ENCODE measurements around the gene ESYT2. TPM values are rescaled to one million over a fixed set of nuclear protein-coding genes. Genes with fewer than 3 reads are reported as not detected.

Gene ESYT2
- total and polyA plus RNA-seq, 4 donors: 30.6 to 172 (median 108) TPM

DNA sequence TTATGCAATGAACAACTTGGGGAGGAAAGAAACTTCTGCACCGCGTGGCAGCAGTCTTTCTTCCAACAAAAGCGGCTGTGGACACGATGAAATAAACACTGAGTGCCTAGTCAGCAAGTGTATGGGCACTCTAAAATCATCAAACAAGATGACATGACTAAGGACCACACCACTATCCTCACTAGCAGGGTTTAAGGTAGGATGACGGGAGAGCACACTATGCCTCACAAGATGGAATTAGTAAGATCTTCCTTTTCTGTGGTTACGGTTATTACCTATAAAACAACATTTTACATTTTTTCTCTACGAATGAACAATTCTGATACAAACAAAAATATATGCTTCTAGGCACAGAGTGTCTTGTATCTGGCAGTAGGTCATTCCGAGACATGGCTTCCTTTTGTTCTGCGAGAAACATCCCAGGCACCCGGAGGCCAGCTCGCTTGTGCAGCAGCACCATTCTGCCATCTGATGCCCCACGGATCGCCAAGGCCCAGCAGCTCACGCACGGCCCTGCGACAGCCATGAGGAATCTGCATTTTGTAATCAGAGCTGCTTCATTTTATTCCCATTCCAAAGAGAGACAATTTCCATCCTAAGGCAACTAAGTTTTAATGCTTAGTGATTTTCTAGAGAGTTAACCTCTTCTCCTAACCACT lies 70.6 kb downstream of the ESYT2 start:
- Histone ChIP-seq H3K36me3 (ENCODE audit: control insufficient read depth in 1 of 2, insufficient read depth in 2 of 2, low read length in 1 of 2) (peaks cover 2 to 15% of the 10 kb centered on the region in 2 donors), H3K9me3 (ENCODE audit: control insufficient read depth, low read length) (no peaks in the 10 kb centered on the region), H3K4me1 (ENCODE audit: control insufficient read depth in 1 of 2, insufficient read depth in 2 of 2, low read length in 2 of 2) (no peaks in the 10 kb centered on the region), H3K4me3 (ENCODE audit: low read length in 2 of 2) (no peak overlapping the region), H3K27me3 (ENCODE audit: control insufficient read depth in 1 of 2, insufficient read depth in 2 of 2, low read length in 1 of 2) (no peaks in the 10 kb centered on the region), H3K27ac (ENCODE audit: low read depth in 1 of 2, low read length in 2 of 2) (no peak overlapping the region)
- no peak for ATAC-seq (ENCODE audit: low FRiP score)
- WGBS, 2 donors: 94% methylated on average over 16 of the region's 16 CpGs
- intact Hi-C loops (cut with DNase I): no loop called here
- DNase-seq: no peak

DNA sequence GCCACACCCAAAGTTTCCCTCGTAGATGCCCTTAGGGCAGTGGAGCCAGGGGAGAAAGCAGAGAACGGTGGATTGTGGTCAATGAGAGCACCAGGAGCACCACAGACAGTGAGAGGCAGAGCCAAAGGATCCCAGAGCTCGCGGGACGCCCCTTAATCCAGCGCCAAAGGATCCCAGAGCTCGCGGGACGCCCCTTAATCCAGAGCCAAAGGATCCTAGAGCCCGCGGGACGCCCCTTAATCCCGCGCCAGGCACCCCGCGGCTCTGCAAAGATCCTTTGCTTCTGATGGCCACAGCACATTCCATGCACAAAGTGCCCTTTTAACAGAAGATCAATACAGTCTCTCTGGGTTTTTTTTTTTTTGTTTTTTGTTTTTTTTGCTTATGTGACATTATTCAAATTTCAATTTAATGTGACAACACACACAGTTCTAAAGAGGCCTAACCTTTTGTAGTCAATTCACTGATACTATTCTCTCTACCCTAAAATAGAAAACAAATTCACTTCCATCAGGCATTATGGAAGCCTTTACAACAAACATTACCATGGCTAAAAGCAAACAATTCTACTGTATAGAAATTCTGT lies 71.8 kb downstream of the ESYT2 start:
- H3K27ac ChIP-seq (ENCODE audit: low read depth in 1 of 2, low read length in 2 of 2): no peak overlapping the region
- no peak overlapping the region for H3K4me3 ChIP-seq (ENCODE audit: low read length in 2 of 2)
- no peaks in the 10 kb centered on the region for H3K9me3 ChIP-seq (ENCODE audit: control insufficient read depth, low read length)
- ATAC-seq (ENCODE audit: low FRiP score) (no peak), DNase-seq (no peak)
- WGBS, 2 donors: 94 to 95% methylated on average over 16 of the region's 16 CpGs
- no peaks in the 10 kb centered on the region for H3K27me3 ChIP-seq (ENCODE audit: control insufficient read depth in 1 of 2, insufficient read depth in 2 of 2, low read length in 1 of 2)
- peaks cover 2 to 14% of the 10 kb centered on the region in 2 donors for H3K36me3 ChIP-seq (ENCODE audit: control insufficient read depth in 1 of 2, insufficient read depth in 2 of 2, low read length in 1 of 2)
- intact Hi-C loops (cut with DNase I): no loop called here
- no peaks in the 10 kb centered on the region for H3K4me1 ChIP-seq (ENCODE audit: control insufficient read depth in 1 of 2, insufficient read depth in 2 of 2, low read length in 2 of 2)

GRCh38 chr7:158754746-158755444 lies 74.4 kb downstream of the ESYT2 start:
- H3K36me3 ChIP-seq (ENCODE audit: control insufficient read depth in 1 of 2, insufficient read depth in 2 of 2, low read length in 1 of 2): peaks cover 2 to 12% of the 10 kb centered on the region in 2 donors
- H3K27me3 ChIP-seq (ENCODE audit: control insufficient read depth in 1 of 2, insufficient read depth in 2 of 2, low read length in 1 of 2): no peaks in the 10 kb centered on the region
- H3K4me3 ChIP-seq (ENCODE audit: low read length in 2 of 2): no peak overlapping the region
- H3K4me1 ChIP-seq (ENCODE audit: control insufficient read depth in 1 of 2, insufficient read depth in 2 of 2, low read length in 2 of 2): no peaks in the 10 kb centered on the region
- intact Hi-C loops (cut with DNase I): no loop called here
- ATAC-seq (ENCODE audit: low FRiP score): no peak
- H3K9me3 ChIP-seq (ENCODE audit: control insufficient read depth, low read length): no peaks in the 10 kb centered on the region
- DNase-seq: no peak
- no peak overlapping the region for H3K27ac ChIP-seq (ENCODE audit: low read depth in 1 of 2, low read length in 2 of 2)
- 86 to 88% methylated on average over 11 of the region's 11 CpGs for WGBS, 2 donors

- Histone ChIP-seq H3K9me3 (ENCODE audit: control insufficient read depth, low read length) (no peaks in the 10 kb centered on the region), H3K27ac (ENCODE audit: low read depth in 1 of 2, low read length in 2 of 2) (no peak overlapping the region), H3K4me1 (ENCODE audit: control insufficient read depth in 1 of 2, insufficient read depth in 2 of 2, low read length in 2 of 2) (no peaks in the 10 kb centered on the region), H3K4me3 (ENCODE audit: low read length in 2 of 2) (no peak overlapping the region), H3K27me3 (ENCODE audit: control insufficient read depth in 1 of 2, insufficient read depth in 2 of 2, low read length in 1 of 2) (no peaks in the 10 kb centered on the region), H3K36me3 (ENCODE audit: control insufficient read depth in 1 of 2, insufficient read depth in 2 of 2, low read length in 1 of 2) (peaks cover 2 to 11% of the 10 kb centered on the region in 2 donors)
- intact Hi-C loops (cut with DNase I): no loop called here
- ATAC-seq (ENCODE audit: low FRiP score) (no peak), DNase-seq (no peak)
- 94 to 97% methylated on average over 5 of the region's 5 CpGs for WGBS, 2 donors
Measured at GRCh38 chr7:158753900-158754299, 75.4 kb downstream of the ESYT2 start.

GRCh38 chr7:158751751-158752150 lies 77.6 kb downstream of the ESYT2 start:
- H3K4me3 ChIP-seq (ENCODE audit: low read length in 2 of 2): no peak overlapping the region
- H3K27me3 ChIP-seq (ENCODE audit: control insufficient read depth in 1 of 2, insufficient read depth in 2 of 2, low read length in 1 of 2): no peaks in the 10 kb centered on the region
- intact Hi-C loops (cut with DNase I): no loop called here
- WGBS, 2 donors: 76 to 77% methylated on average over 3 of the region's 3 CpGs
- ATAC-seq (ENCODE audit: low FRiP score) (no peak), DNase-seq (no peak)
- no peak overlapping the region for H3K27ac ChIP-seq (ENCODE audit: low read depth in 1 of 2, low read length in 2 of 2)
- H3K9me3 ChIP-seq (ENCODE audit: control insufficient read depth, low read length): no peaks in the 10 kb centered on the region
- no peaks in the 10 kb centered on the region for H3K4me1 ChIP-seq (ENCODE audit: control insufficient read depth in 1 of 2, insufficient read depth in 2 of 2, low read length in 2 of 2)
- H3K36me3 ChIP-seq (ENCODE audit: control insufficient read depth in 1 of 2, insufficient read depth in 2 of 2, low read length in 1 of 2): peaks cover 0 to 8% of the 10 kb centered on the region in 2 donors

DNA sequence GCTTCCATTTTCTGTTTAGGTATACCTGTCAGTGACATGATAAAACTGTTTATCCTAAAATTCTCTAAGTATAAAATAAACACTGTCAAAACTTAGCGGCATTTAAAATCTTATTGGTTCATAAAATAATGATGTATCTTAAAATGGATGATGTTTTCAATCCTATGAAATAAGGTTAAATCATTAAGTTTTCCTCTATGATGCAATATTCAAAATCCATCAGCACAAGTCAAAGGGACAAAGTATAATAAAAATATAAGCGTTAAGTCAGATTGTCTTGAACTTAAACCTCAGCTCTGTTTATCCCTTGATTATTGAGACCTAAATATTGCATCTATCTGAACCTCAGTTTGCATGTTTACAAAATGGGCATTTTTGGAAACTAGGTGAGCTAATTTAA lies 78.1 kb downstream of the ESYT2 start:
- ATAC-seq (ENCODE audit: low FRiP score): no peak
- intact Hi-C loops (cut with DNase I): no loop called here
- Histone ChIP-seq H3K4me1 (ENCODE audit: control insufficient read depth in 1 of 2, insufficient read depth in 2 of 2, low read length in 2 of 2) (no peaks in the 10 kb centered on the region), H3K9me3 (ENCODE audit: control insufficient read depth, low read length) (no peaks in the 10 kb centered on the region), H3K27ac (ENCODE audit: low read depth in 1 of 2, low read length in 2 of 2) (no peak overlapping the region), H3K27me3 (ENCODE audit: control insufficient read depth in 1 of 2, insufficient read depth in 2 of 2, low read length in 1 of 2) (no peaks in the 10 kb centered on the region), H3K36me3 (ENCODE audit: control insufficient read depth in 1 of 2, insufficient read depth in 2 of 2, low read length in 1 of 2) (peaks cover 0 to 8% of the 10 kb centered on the region in 2 donors), H3K4me3 (ENCODE audit: low read length in 2 of 2) (no peak overlapping the region)
- WGBS, 2 donors: 95 to 98% methylated on average over 2 of the region's 2 CpGs
- DNase-seq: no peak

GRCh38 chr7:158750702-158751101 lies 78.6 kb downstream of the ESYT2 start:
- Histone ChIP-seq H3K9me3 (ENCODE audit: control insufficient read depth, low read length) (no peaks in the 10 kb centered on the region), H3K27ac (ENCODE audit: low read depth in 1 of 2, low read length in 2 of 2) (no peak overlapping the region), H3K27me3 (ENCODE audit: control insufficient read depth in 1 of 2, insufficient read depth in 2 of 2, low read length in 1 of 2) (no peaks in the 10 kb centered on the region), H3K4me1 (ENCODE audit: control insufficient read depth in 1 of 2, insufficient read depth in 2 of 2, low read length in 2 of 2) (no peaks in the 10 kb centered on the region), H3K36me3 (ENCODE audit: control insufficient read depth in 1 of 2, insufficient read depth in 2 of 2, low read length in 1 of 2) (peaks cover 0 to 7% of the 10 kb centered on the region in 2 donors), H3K4me3 (ENCODE audit: low read length in 2 of 2) (no peak overlapping the region)
- DNase-seq: no peak
- intact Hi-C loops (cut with DNase I): no loop called here
- 79 to 85% methylated on average over 3 of the region's 3 CpGs for WGBS, 2 donors
- no peak for ATAC-seq (ENCODE audit: low FRiP score)

GRCh38 chr7:158749396-158749795 lies 79.9 kb downstream of the ESYT2 start:
- Histone ChIP-seq H3K36me3 (ENCODE audit: control insufficient read depth in 1 of 2, insufficient read depth in 2 of 2, low read length in 1 of 2) (peaks cover 0 to 3% of the 10 kb centered on the region in 2 donors), H3K4me1 (ENCODE audit: control insufficient read depth in 1 of 2, insufficient read depth in 2 of 2, low read length in 2 of 2) (no peaks in the 10 kb centered on the region)

DNA sequence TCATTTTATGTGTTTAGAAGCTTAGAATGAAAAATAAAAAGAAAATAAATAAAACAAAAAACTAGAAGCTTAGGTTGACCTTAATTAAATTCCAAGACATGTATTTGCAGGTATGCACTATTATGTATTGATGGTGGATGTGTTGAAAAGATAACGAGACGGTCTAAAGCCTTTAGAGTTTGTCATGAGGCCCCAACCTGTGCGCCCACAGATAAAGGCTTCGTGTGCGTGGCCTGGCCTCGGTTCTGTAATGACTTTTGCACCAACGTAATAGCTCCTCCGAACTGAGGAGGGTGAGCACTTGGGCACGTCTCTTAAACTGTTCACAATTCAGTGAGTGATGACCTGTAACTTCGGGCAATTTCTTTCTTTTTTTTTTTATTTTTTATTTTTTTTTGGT lies 81.0 kb downstream of the ESYT2 start:
- Histone ChIP-seq H3K4me3 (ENCODE audit: low read length in 2 of 2) (no peak overlapping the region), H3K36me3 (ENCODE audit: control insufficient read depth in 1 of 2, insufficient read depth in 2 of 2, low read length in 1 of 2) (peaks cover 0 to 5% of the 10 kb centered on the region in 2 donors), H3K4me1 (ENCODE audit: control insufficient read depth in 1 of 2, insufficient read depth in 2 of 2, low read length in 2 of 2) (no peaks in the 10 kb centered on the region), H3K27me3 (ENCODE audit: control insufficient read depth in 1 of 2, insufficient read depth in 2 of 2, low read length in 1 of 2) (no peaks in the 10 kb centered on the region), H3K27ac (ENCODE audit: low read depth in 1 of 2, low read length in 2 of 2) (no peak overlapping the region), H3K9me3 (ENCODE audit: control insufficient read depth, low read length) (no peaks in the 10 kb centered on the region)
- no peak for DNase-seq
- no peak for ATAC-seq (ENCODE audit: low FRiP score)
- 81 to 86% methylated on average over 10 of the region's 10 CpGs for WGBS, 2 donors
- intact Hi-C loops (cut with DNase I): no loop called here

More at GRCh38 chr7:158749396-158749795, 79.9 kb downstream of the ESYT2 start:
- no peak for ATAC-seq (ENCODE audit: low FRiP score)
- H3K9me3 ChIP-seq (ENCODE audit: control insufficient read depth, low read length): no peaks in the 10 kb centered on the region
- H3K27ac ChIP-seq (ENCODE audit: low read depth in 1 of 2, low read length in 2 of 2): no peak overlapping the region
- intact Hi-C loops (cut with DNase I): no loop called here
- H3K4me3 ChIP-seq (ENCODE audit: low read length in 2 of 2): no peak overlapping the region
- no peak for DNase-seq
- H3K27me3 ChIP-seq (ENCODE audit: control insufficient read depth in 1 of 2, insufficient read depth in 2 of 2, low read length in 1 of 2): no peaks in the 10 kb centered on the region
- WGBS, 2 donors: 93 to 95% methylated on average over 9 of the region's 9 CpGs

All from aorta (tissue), 5 donors.